Endothelial cell of umbilical vein (primary cell): ENCODE results near the gene LRFN5. TPM values are rescaled to one million over a fixed set of nuclear protein-coding genes. Genes with fewer than 3 reads are reported as not detected.

Source experiments
- BruUV-seq: library from RNA; stranded (reverse); fragments of 400-500 nt; replicated peaks from 2 replicates; lab custom pipeline; 2021; lab: Mats Ljungman, UMichigan
- CTCF ChIA-PET: fragments of 300-600, 350-600 bp; sonication (Branson Sonifier 250); formaldehyde crosslinking; loops from one replicate; lab custom pipeline; 2021; ENCODE audit warnings: antibody characterized with exemption, inconsistent platforms; lab: Charles Lee
- POLR2A ChIA-PET: fragments of 300-600, 350-600 bp; sonication (Branson Sonifier 250); formaldehyde crosslinking; loops from one replicate; lab custom pipeline; 2021; ENCODE audit warnings: antibody characterized with exemption, inconsistent platforms; lab: Charles Lee
- DNase-seq: peaks from one replicate; pipeline ENCODE4 v3.0.0-alpha.2; 2011; ENCODE audit warnings: low read depth, low spot score
- FAIRE-seq: peaks from 2 replicates; lab custom pipeline; 2011; peaks lifted over from hg19 to GRCh38; lab: Jason Lieb, UNC
- H2AFZ ChIP-seq: 2 replicates; pipeline ENCODE4 v1.6.0; 2012; ENCODE audit warnings: low read depth, low read length, control low read depth, inconsistent platforms
- H3K27ac ChIP-seq: 2 replicates; pipeline ENCODE4 v1.5.1; 2011; ENCODE audit warnings: low read depth, mild to moderate bottlenecking, control low read depth, low read length, moderate library complexity; ENCODE audit not compliant: insufficient read depth
- H3K27me3 ChIP-seq, 2 experiments: 2 replicates each; pipeline versions ENCODE4 v1.6.0 to v1.6.1; 2011; ENCODE audit warnings: low read length in 2 of 2, mixed read lengths in 1 of 2; ENCODE audit not compliant: control insufficient read depth in 2 of 2, insufficient read depth in 2 of 2
- H3K36me3 ChIP-seq, 2 experiments: 2 replicates in 1 of 2; 3 replicates in 1 of 2; pipeline ENCODE4 v1.5.1; 2011; ENCODE audit warnings: low read length in 2 of 2, mild to moderate bottlenecking in 1 of 2, moderate library complexity in 1 of 2; ENCODE audit not compliant: control insufficient read depth in 2 of 2, insufficient read depth in 2 of 2; ENCODE audit errors: extremely low read depth in 1 of 2
- H3K4me1 ChIP-seq: 3 replicates; pipeline ENCODE4 v1.5.1; 2011; ENCODE audit warnings: mild to moderate bottlenecking, low read length; ENCODE audit not compliant: control insufficient read depth, insufficient read depth; ENCODE audit errors: extremely low read depth
- H3K4me2 ChIP-seq: 2 replicates; pipeline ENCODE4 v1.6.1; 2011; ENCODE audit warnings: low read length, control low read depth, mixed read lengths; ENCODE audit not compliant: insufficient read depth
- H3K4me3 ChIP-seq, 3 experiments: fragments of 200-600 bp in 1 of 3; sonication (generic), shearing (Covaris generic) in 1 of 3; replicated peaks in 1 of 3; 2 replicates each; pipeline ENCODE4 v1.5.1; 2011 to 2016; ENCODE audit warnings: control low read depth in 3 of 3, low read length in 3 of 3, mild to moderate bottlenecking in 2 of 3, inconsistent platforms in 1 of 3, low read depth in 1 of 3, moderate library complexity in 1 of 3; ENCODE audit not compliant: insufficient read depth in 1 of 3
- H3K79me2 ChIP-seq: 2 replicates; pipeline ENCODE4 v1.6.0; 2012; ENCODE audit warnings: low read length, inconsistent platforms; ENCODE audit not compliant: control insufficient read depth, insufficient read depth
- H3K9ac ChIP-seq: replicated peaks from 2 replicates; pipeline ENCODE3; 2011; ENCODE audit warnings: low read length, control low read depth; ENCODE audit not compliant: insufficient read depth; ENCODE audit errors: extremely low read depth
- H3K9me1 ChIP-seq: replicated peaks from 3 replicates; pipeline ENCODE4 v1.6.0; 2011; ENCODE audit warnings: mild to moderate bottlenecking, low read length; ENCODE audit not compliant: control insufficient read depth, insufficient read depth; ENCODE audit errors: extremely low read depth
- H3K9me3 ChIP-seq: replicated peaks from 2 replicates; pipeline ENCODE4 v1.5.1; 2012; ENCODE audit warnings: low read length, inconsistent platforms; ENCODE audit not compliant: control insufficient read depth, insufficient read depth
- H4K20me1 ChIP-seq: replicated peaks from 2 replicates; pipeline ENCODE3; 2011; ENCODE audit warnings: mild to moderate bottlenecking, low read length; ENCODE audit not compliant: control insufficient read depth, insufficient read depth; ENCODE audit errors: extremely low read depth
- EZH2 ChIP-seq: IDR thresholded peaks from 2 replicates; pipeline ENCODE4 v1.6.1; 2012; ENCODE audit warnings: borderline replicate concordance, low read depth, mild to moderate bottlenecking, moderate library complexity, low read length, inconsistent platforms; ENCODE audit not compliant: severe bottlenecking
- FOS ChIP-seq: IDR thresholded peaks from 2 replicates; pipeline ENCODE4 v1.6.1; 2011; ENCODE audit warnings: mild to moderate bottlenecking, low read length, moderate library complexity, borderline replicate concordance; ENCODE audit not compliant: insufficient read depth
- GATA2 ChIP-seq: IDR thresholded peaks from 2 replicates; pipeline ENCODE4 v1.7.0; 2011; ENCODE audit warnings: low read depth, mild to moderate bottlenecking, moderate library complexity, mixed read lengths, low read length; ENCODE audit not compliant: insufficient read length, insufficient read depth
- JUN ChIP-seq: IDR thresholded peaks from 2 replicates; pipeline ENCODE4 v1.6.1; 2011; ENCODE audit warnings: borderline replicate concordance, low read depth; ENCODE audit not compliant: insufficient read length, insufficient read depth
- MYC ChIP-seq: IDR thresholded peaks from one replicate; pipeline ENCODE4 v1.6.1; 2011; ENCODE audit warnings: mild to moderate bottlenecking, low read depth, low read length
- POLR2A ChIP-seq: IDR thresholded peaks from 2 replicates; pipeline ENCODE4 v1.6.1; 2012; ENCODE audit warnings: low read depth, mild to moderate bottlenecking, control low read depth, low read length
- POLR2AphosphoS5 ChIP-seq: IDR thresholded peaks from 2 replicates; pipeline ENCODE4 v1.6.1; 2012; ENCODE audit warnings: low read depth, mild to moderate bottlenecking, control low read depth, low read length, moderate library complexity; ENCODE audit not compliant: insufficient read depth
- dilution Hi-C: fragments of 300-500 bp; cut with MboI; formaldehyde crosslinking; loops from one replicate; pipeline ENCODE4 v1.15.0; 2019; ENCODE audit warnings: low sequenced_read_pairs; ENCODE audit not compliant: extremely low pct_ligation_motif_present
- intact Hi-C: fragments of 100-400 bp; cut with micrococcal nuclease; formaldehyde crosslinking; loops from one replicate; pipeline ENCODE4 v1.10.0; 2022
- polyA plus RNA-seq, 4 experiments: library from polyadenylated mRNA; depleted of rRNA in 3 of 4; stranded (reverse) in 3 of 4; unstranded in 1 of 4; fragments of >200 nt; gene quantifications; 2 replicates each; pipeline versions ENCODE4 v1.2.1 to v1.2.3, GENCODE V29; 2011 to 2012; ENCODE audit warnings: missing spikeins in 1 of 4
- total RNA-seq: library from RNA; stranded (reverse); gene quantifications from 2 replicates; pipeline ENCODE4 v1.2.3, GENCODE V29; 2021
- TF ChIP-seq, protein P1 (sequence below), 2 donors: IDR thresholded peaks; 1 replicate in 1 of 2; 2 replicates in 1 of 2; pipeline ENCODE4 v1.5.1; 2011; ENCODE audit warnings: low read length in 2 of 2, mild to moderate bottlenecking in 2 of 2, moderate library complexity in 2 of 2, control low read depth in 1 of 2, inconsistent platforms in 1 of 2, low read depth in 1 of 2; ENCODE audit not compliant: insufficient read depth in 1 of 2; ENCODE audit errors: extremely low read depth in 1 of 2
- TF ChIP-seq, protein P2 (sequence below): IDR thresholded peaks from 2 replicates; pipeline ENCODE4 v1.6.1; 2011; ENCODE audit not compliant: insufficient read depth, insufficient read length

LRFN5 gene
- total and polyA plus RNA-seq, 2 donors (not counting 3 experiments of a cell fraction or from before 2014, with no cell fraction given): not detected

DNA sequence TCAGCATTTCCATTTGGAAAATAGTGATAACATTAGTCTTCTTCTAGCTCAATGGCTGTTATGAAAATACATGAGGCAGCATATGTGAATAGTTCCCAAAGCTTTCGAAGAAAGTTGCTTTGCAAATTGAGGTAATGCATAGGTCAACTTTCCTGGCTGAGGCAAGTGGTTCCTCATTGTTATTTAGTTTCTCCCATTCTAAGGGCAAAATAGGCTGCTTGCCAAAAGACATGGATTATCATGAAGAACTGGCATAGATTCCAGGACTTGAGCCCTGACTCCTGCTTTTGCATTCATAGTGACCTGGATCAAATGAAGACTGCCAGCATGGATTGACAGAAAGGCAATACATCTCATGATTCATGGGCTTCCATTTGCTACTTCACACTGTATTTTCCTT lies 35.7 kb downstream of the LRFN5 start:
- dilution Hi-C loops (no loop called here), intact Hi-C loops (no loop called here)
- no peak overlapping the region for H3K27ac ChIP-seq
- POLR2A ChIA-PET: no interaction called here
- CTCF ChIA-PET: no interaction called here
- no peak overlapping the region for H3K9ac ChIP-seq
- no peak for TF ChIP-seq JUN
- TF ChIP-seq POLR2A: no peak
- no peak for TF ChIP-seq POLR2AphosphoS5
- TF ChIP-seq, protein P1, sequence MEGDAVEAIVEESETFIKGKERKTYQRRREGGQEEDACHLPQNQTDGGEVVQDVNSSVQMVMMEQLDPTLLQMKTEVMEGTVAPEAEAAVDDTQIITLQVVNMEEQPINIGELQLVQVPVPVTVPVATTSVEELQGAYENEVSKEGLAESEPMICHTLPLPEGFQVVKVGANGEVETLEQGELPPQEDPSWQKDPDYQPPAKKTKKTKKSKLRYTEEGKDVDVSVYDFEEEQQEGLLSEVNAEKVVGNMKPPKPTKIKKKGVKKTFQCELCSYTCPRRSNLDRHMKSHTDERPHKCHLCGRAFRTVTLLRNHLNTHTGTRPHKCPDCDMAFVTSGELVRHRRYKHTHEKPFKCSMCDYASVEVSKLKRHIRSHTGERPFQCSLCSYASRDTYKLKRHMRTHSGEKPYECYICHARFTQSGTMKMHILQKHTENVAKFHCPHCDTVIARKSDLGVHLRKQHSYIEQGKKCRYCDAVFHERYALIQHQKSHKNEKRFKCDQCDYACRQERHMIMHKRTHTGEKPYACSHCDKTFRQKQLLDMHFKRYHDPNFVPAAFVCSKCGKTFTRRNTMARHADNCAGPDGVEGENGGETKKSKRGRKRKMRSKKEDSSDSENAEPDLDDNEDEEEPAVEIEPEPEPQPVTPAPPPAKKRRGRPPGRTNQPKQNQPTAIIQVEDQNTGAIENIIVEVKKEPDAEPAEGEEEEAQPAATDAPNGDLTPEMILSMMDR (IDR thresholded peaks at IDR 0.05; ENCODE audit: extremely low read depth in 1 of 2, insufficient read depth in 1 of 2, low read depth in 1 of 2, low read length in 2 of 2): no peak
- no peak for TF ChIP-seq FOS
- no peak for TF ChIP-seq MYC
- TF ChIP-seq EZH2: no peak
- TF ChIP-seq GATA2: no peak
- TF ChIP-seq, protein P2, sequence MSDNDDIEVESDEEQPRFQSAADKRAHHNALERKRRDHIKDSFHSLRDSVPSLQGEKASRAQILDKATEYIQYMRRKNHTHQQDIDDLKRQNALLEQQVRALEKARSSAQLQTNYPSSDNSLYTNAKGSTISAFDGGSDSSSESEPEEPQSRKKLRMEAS: no peak
- no peaks in the 10 kb centered on the region for H3K36me3 ChIP-seq
- no peaks in the 10 kb centered on the region for H3K9me3 ChIP-seq
- H3K4me3 ChIP-seq: no peak overlapping the region
- no TSS peak for BruUV-seq
- H3K27me3 ChIP-seq: no peaks in the 10 kb centered on the region
- H4K20me1 ChIP-seq: no peaks in the 10 kb centered on the region
- H3K9me1 ChIP-seq: no peaks in the 10 kb centered on the region
- no peak for DNase-seq
- H2AFZ ChIP-seq: no peak overlapping the region
- H3K4me2 ChIP-seq: no peak overlapping the region
- H3K79me2 ChIP-seq: no peaks in the 10 kb centered on the region
- H3K4me1 ChIP-seq: no peaks in the 10 kb centered on the region
- FAIRE-seq: no peak
